Cardiac fibroblast (primary cell): ENCODE measurements around the gene PRCP.

Experiments used
- DNase-seq, 2 donors: peaks; one replicate each; pipeline versions ENCODE4 v3.0.0 to v3.0.0-alpha.2; 2010; ENCODE audit warnings: low read depth in 2 of 2
- H3K4me3 ChIP-seq, 2 donors: replicated peaks in 1 of 2; 1 replicate in 1 of 2; 2 replicates in 1 of 2; pipeline ENCODE4 v1.5.1; 2011; ENCODE audit warnings: low read depth in 2 of 2, low read length in 2 of 2, mild to moderate bottlenecking in 2 of 2, moderate library complexity in 1 of 2
- TF ChIP-seq, protein P1 (sequence below): IDR thresholded peaks from one replicate; pipeline ENCODE4 v1.5.1; 2011; ENCODE audit warnings: low read depth, mild to moderate bottlenecking, low read length, inconsistent platforms

PRCP gene

DNA sequence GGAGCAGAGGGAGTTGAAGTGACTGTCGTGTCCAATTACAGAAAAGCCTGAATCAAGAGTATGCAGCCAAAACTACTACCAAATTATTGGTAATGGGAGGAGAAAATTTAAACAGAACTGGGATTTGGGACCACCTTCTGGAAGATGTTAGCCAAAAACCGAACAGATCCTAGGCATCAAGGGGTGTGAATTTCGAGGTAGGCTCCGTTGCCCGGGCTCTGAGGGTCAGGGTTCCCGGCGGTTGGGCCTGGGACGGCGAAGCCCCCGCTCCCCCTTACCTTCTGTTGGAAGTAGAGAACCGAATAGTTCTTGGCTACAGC lies 313 bp downstream of the PRCP start:
- H3K4me3 ChIP-seq: peak overlapping the region; percentile 76 to 78
- no peak for DNase-seq
- TF ChIP-seq, protein P1, sequence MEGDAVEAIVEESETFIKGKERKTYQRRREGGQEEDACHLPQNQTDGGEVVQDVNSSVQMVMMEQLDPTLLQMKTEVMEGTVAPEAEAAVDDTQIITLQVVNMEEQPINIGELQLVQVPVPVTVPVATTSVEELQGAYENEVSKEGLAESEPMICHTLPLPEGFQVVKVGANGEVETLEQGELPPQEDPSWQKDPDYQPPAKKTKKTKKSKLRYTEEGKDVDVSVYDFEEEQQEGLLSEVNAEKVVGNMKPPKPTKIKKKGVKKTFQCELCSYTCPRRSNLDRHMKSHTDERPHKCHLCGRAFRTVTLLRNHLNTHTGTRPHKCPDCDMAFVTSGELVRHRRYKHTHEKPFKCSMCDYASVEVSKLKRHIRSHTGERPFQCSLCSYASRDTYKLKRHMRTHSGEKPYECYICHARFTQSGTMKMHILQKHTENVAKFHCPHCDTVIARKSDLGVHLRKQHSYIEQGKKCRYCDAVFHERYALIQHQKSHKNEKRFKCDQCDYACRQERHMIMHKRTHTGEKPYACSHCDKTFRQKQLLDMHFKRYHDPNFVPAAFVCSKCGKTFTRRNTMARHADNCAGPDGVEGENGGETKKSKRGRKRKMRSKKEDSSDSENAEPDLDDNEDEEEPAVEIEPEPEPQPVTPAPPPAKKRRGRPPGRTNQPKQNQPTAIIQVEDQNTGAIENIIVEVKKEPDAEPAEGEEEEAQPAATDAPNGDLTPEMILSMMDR: no peak

DNA sequence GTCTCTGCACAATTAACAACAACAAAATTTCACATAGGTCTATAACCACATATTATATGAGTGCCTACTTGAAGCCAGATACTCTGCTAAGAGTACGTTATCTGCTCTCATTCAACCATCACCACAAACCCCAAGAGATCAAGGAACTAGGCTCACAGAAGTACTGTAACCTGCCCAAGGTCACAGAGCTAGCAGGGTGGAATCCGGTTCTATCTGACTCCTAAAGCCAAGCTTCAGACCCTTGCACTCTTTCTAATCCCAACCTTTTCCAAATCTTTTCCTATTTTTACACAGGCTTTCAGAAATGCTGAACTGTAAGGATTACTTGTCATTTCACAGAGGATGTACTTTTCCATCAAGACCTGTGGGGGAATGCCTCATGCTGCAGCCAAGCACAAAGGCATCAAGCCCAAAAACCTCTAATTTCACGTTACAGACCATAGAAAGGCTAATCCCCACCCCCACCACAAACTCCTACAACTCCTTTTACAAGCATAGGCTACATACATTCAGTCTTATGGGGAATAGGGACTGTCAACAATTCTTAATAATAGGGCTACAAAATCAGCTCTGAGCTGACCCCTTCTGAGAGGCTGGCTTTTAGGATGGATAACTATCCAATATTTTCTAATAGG lies 927 bp downstream of the PRCP start:
- DNase-seq: no peak
- TF ChIP-seq, protein P1: no peak
- peak overlapping the region; percentile 76 to 78 for H3K4me3 ChIP-seq

DNA sequence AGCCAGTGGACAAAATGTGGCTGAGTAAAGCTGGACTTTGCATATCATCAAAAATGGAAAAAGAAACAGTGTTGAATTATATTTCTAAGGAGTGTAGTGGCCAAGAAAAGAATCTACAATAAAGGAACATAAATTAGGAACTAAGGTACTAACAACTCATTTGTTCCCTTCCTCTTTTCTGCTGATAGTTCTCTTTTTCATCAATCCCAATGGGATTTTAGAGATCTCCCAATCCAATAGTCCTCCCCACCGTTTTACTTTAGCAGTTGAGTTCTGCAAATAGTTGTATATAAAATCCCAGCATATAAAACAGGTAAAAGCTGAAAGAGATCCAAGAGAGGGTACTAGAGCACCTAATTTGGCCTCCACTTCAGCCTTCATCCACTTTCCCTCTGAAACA lies 2.0 kb downstream of the PRCP start:
- TF ChIP-seq, protein P1: no peak
- H3K4me3 ChIP-seq: no peak overlapping the region
- DNase-seq: no peak

DNA sequence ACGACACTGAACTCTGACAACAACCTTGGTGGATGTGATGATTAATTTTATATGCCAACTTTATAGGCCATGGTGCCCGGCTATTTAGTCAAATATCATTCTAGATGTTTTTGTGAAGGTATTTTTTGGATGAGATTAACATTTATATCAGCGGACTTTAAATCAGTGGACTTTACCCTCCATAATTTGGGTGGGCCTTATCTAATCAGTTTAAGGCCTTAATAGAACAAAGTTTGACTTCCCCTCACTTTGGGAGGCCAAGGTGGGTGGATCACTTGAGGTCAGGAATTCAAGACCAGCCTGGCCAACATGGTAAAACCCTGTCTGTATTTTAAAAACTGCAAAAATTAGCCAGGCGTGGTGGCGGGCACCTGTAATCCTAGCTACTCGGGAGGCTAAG lies 4.0 kb downstream of the PRCP start:
- no peak for DNase-seq
- no peak overlapping the region for H3K4me3 ChIP-seq

DNA sequence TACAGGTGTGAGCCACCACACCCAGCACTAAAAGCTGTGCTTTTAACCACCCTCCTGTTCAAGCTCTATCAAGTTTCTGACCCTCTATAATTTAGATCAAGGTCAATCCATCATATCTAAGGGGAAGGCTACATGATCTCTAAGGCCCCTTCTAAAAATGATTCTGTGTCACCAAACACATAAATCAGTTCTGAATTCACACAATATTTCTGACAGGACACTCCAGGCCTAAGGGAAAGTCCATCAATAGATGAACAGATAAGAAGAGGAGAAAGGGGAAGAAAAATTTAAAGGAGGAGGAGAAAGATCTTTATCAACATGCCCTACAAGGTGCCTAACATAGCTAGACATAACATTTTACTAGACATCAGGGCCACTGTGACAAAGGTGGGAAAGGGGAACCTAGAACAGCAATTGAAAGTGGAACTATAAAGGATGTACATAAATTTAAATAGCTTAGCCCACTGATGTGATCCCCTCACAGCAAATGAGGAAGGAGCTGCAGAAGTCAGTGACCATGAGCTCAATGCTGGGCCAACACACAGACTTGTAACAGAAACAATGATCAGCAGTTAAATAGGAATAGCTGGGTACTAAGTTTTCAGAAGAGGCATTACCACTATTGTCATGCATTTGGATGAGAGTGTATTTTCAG lies 4.7 kb downstream of the PRCP start:
- TF ChIP-seq, protein P1: no peak
- no peak for DNase-seq
- H3K4me3 ChIP-seq: no peak overlapping the region

More for the DNA sequence above, 4.0 kb downstream of the PRCP start:
- TF ChIP-seq, protein P1: no peak

DNA sequence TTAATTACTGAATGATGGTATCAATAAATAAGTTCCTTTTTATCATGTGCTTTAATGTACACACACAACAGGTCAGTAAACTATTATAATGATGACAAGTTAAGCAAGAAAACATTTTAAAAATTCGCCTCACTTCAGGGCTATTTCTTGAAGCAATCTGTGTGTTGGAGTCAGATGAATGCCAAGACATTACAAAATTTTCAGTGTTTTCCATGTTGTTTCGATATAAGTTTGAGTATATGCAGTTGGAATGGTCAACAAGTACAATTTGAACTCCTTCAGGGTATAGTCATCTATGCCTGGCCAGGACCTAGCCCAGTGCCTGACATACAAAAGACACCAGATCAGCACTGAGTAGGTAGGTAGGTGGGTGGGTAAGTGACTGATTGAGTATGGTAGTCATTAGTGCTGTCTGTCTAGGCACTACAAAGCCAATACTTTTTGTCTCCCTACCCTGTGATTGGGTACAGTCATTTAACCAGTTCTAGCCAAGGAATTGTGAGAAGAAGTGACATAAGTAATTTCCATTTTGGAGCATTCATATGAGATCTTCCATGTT lies 7.5 kb downstream of the PRCP start:
- no peak overlapping the region for H3K4me3 ChIP-seq
- DNase-seq: no peak
- TF ChIP-seq, protein P1: no peak
